ENCODE data around the gene NFE2. TPM values are rescaled to one million over a fixed set of nuclear protein-coding genes. Genes with fewer than 3 reads are reported as not detected.

Gene NFE2
- total RNA-seq, 4 donors from 2014 or later = not detected

- H3K4me1 ChIP-seq = peaks cover 0 to 22% (median 14%) of the 10 kb centered on the region in 4 donors
- H3K4me3 ChIP-seq = no peak overlapping the region
- H3K36me3 ChIP-seq = no peaks in the 10 kb centered on the region
- TF ChIP-seq EP300 (IDR thresholded peaks at IDR 0.05) (peak in 1 of 2 donors; percentile 70), POLR2A (IDR thresholded peaks at IDR 0.05) (no peak), CTCF (IDR thresholded peaks at IDR 0.05) (no peak)
- 15 to 20% methylated on average over 11 to 12 of the region's 12 CpGs for WGBS, 2 donors
- peaks cover 0 to 46% of the 10 kb centered on the region in 2 donors for H3K27me3 ChIP-seq
- H3K27ac ChIP-seq = no peak overlapping the region
- DNase-seq (ENCODE audit: low spot score in 2 of 2) = peak; percentile 60 to 76
- no peaks in the 10 kb centered on the region for H3K9me3 ChIP-seq
Measured at GRCh38 chr12:54304187-54304810, 3.5 kb upstream of the NFE2 start.

GRCh38 chr12:54303640-54304039 lies 2.8 kb upstream of the NFE2 start:
- Histone ChIP-seq H3K9me3 (no peaks in the 10 kb centered on the region), H3K4me3 (no peak overlapping the region), H3K27ac (no peak overlapping the region), H3K36me3 (no peaks in the 10 kb centered on the region), H3K4me1 (peaks cover 0 to 22% (median 14%) of the 10 kb centered on the region in 4 donors), H3K27me3 (peaks cover 0 to 51% of the 10 kb centered on the region in 2 donors)
- no peak for TF ChIP-seq EP300 (IDR thresholded peaks at IDR 0.05)
- no peak for TF ChIP-seq POLR2A (IDR thresholded peaks at IDR 0.05)
- TF ChIP-seq CTCF (IDR thresholded peaks at IDR 0.05) = no peak
- no peak for DNase-seq (ENCODE audit: low spot score in 2 of 2)

GRCh38 chr12:54301428-54302048 lies 723 bp upstream of the NFE2 start:
- peaks cover 0 to 57% of the 10 kb centered on the region in 2 donors for H3K27me3 ChIP-seq
- no peaks in the 10 kb centered on the region for H3K9me3 ChIP-seq
- no peak for DNase-seq (ENCODE audit: low spot score in 2 of 2)
- H3K4me1 ChIP-seq = peaks cover 0 to 22% (median 14%) of the 10 kb centered on the region in 4 donors
- no peak overlapping the region for H3K27ac ChIP-seq
- H3K36me3 ChIP-seq = no peaks in the 10 kb centered on the region
- TF ChIP-seq EP300 (IDR thresholded peaks at IDR 0.05) = no peak
- H3K4me3 ChIP-seq = no peak overlapping the region
- 78 to 86% methylated on average over 1 of the region's 1 CpG for WGBS, 2 donors

GRCh38 chr12:54300225-54300731 lies 537 bp downstream of the NFE2 start:
- Histone ChIP-seq H3K4me3 (peak overlapping the region in 1 of 4 donors; percentile 17), H3K36me3 (no peaks in the 10 kb centered on the region), H3K4me1 (peaks cover 0 to 22% (median 14%) of the 10 kb centered on the region in 4 donors), H3K27me3 (peaks cover 0 to 57% of the 10 kb centered on the region in 2 donors), H3K9me3 (no peaks in the 10 kb centered on the region), H3K27ac (no peak overlapping the region)
- TF ChIP-seq CTCF (IDR thresholded peaks at IDR 0.05) (no peak), POLR2A (IDR thresholded peaks at IDR 0.05) (no peak), EP300 (IDR thresholded peaks at IDR 0.05) (no peak)
- no peak for DNase-seq (ENCODE audit: low spot score in 2 of 2)
- WGBS, 2 donors = 43 to 54% methylated on average over 3 of the region's 3 CpGs

- Histone ChIP-seq H3K4me3 (no peak overlapping the region), H3K27ac (no peak overlapping the region), H3K9me3 (no peaks in the 10 kb centered on the region), H3K27me3 (peaks cover 0 to 57% of the 10 kb centered on the region in 2 donors), H3K4me1 (peaks cover 0 to 26% (median 14%) of the 10 kb centered on the region in 4 donors), H3K36me3 (no peaks in the 10 kb centered on the region)
- DNase-seq (ENCODE audit: low spot score in 2 of 2) = no peak
- WGBS, 2 donors = 55 to 56% methylated on average over 8 of the region's 8 CpGs
- TF ChIP-seq CTCF (IDR thresholded peaks at IDR 0.05) (no peak), POLR2A (IDR thresholded peaks at IDR 0.05) (no peak), EP300 (IDR thresholded peaks at IDR 0.05) (no peak)
Measured at GRCh38 chr12:54299515-54300224, 1.1 kb downstream of the NFE2 start.

Measured in tibial nerve (tissue), 4 donors.